ENCODE data around the gene CSH1. TPM values are rescaled to one million over a fixed set of nuclear protein-coding genes. Genes with fewer than 3 reads are reported as not detected.
A peak's percentile ranks its signal among the peaks of the same experiment; 100 is the strongest.
"Not testable (repeated sequence)": the region's sequence is repeated elsewhere in the genome, so short reads cannot be mapped to it uniquely, and the experiment has no call there.

The CSH1 gene
- not detected for total RNA-seq
- long read RNA-seq: 0 reads

- DNase-seq; intact Hi-C loops (cut with DNase I); ATAC-seq: not testable (repeated sequence)
Measured at GRCh38 chr17:63896524-63897354, at the start of gene CSH1. Gene CSH1, minus strand, starts transcription at chr17:63896574. Its CDS starts 63 bp downstream, at chr17:63896511.

GRCh38 chr17:63945784-63946439 is 49.5 kb upstream of the CSH1 start:
- no peak for DNase-seq
- no peak for ATAC-seq
- intact Hi-C loops (cut with DNase I): no loop called here

- ATAC-seq (no peak), DNase-seq (no peak)
- intact Hi-C loops (cut with DNase I): no loop called here
Measured at GRCh38 chr17:63944736-63945499, 48.5 kb upstream of the CSH1 start.

- DNase-seq (no peak), ATAC-seq (no peak)
- intact Hi-C loops (cut with DNase I): no loop called here
Measured at GRCh38 chr17:63943745-63944144, 47.4 kb upstream of the CSH1 start.

- ATAC-seq: no peak
- DNase-seq: no peak
- intact Hi-C loops (cut with DNase I): no loop called here
Measured at GRCh38 chr17:63942309-63942985, 46.1 kb upstream of the CSH1 start.

- no peak for DNase-seq
Measured at GRCh38 chr17:63941751-63942150, 45.4 kb upstream of the CSH1 start.

GRCh38 chr17:63941162-63941561 is 44.8 kb upstream of the CSH1 start:
- DNase-seq: no peak

More at GRCh38 chr17:63941751-63942150, 45.4 kb upstream of the CSH1 start:
- no peak for ATAC-seq
- intact Hi-C loops (cut with DNase I): no loop called here

GRCh38 chr17:63940584-63940983 is 44.2 kb upstream of the CSH1 start:
- ATAC-seq (no peak), DNase-seq (no peak)
- intact Hi-C loops (cut with DNase I): no loop called here

More at GRCh38 chr17:63941162-63941561, 44.8 kb upstream of the CSH1 start:
- ATAC-seq: no peak
- intact Hi-C loops (cut with DNase I): no loop called here

GRCh38 chr17:63939884-63940283 is 43.5 kb upstream of the CSH1 start:
- DNase-seq (no peak), ATAC-seq (no peak)
- intact Hi-C loops (cut with DNase I): no loop called here

- intact Hi-C loops (cut with DNase I): no loop called here
- DNase-seq (no peak), ATAC-seq (no peak)
Measured at GRCh38 chr17:63939401-63939800, 43.0 kb upstream of the CSH1 start.

GRCh38 chr17:63937920-63938319 is 41.5 kb upstream of the CSH1 start:
- intact Hi-C loops (cut with DNase I): no loop called here
- no peak for DNase-seq
- no peak for ATAC-seq

- intact Hi-C loops (cut with DNase I): no loop called here
- DNase-seq (no peak), ATAC-seq (no peak)
Measured at GRCh38 chr17:63937319-63937718, 40.9 kb upstream of the CSH1 start.

GRCh38 chr17:63934183-63935112 is 38.1 kb upstream of the CSH1 start:
- DNase-seq (no peak), ATAC-seq (no peak)
- intact Hi-C loops (cut with DNase I): no loop called here

- ATAC-seq: no peak
- intact Hi-C loops (cut with DNase I): no loop called here
- DNase-seq: no peak
Measured at GRCh38 chr17:63933598-63933997, 37.2 kb upstream of the CSH1 start.

- intact Hi-C loops (cut with DNase I): no loop called here
- ATAC-seq: no peak
- no peak for DNase-seq
Measured at GRCh38 chr17:63932721-63933120, 36.3 kb upstream of the CSH1 start.

- intact Hi-C loops (cut with DNase I): no loop called here
- DNase-seq (no peak), ATAC-seq (no peak)
Measured at GRCh38 chr17:63931981-63932561, 35.7 kb upstream of the CSH1 start, which contains the start of gene CD79B. Gene CD79B, minus strand, starts transcription at chr17:63932331. Its CDS starts 70 bp downstream, at chr17:63932261.

GRCh38 chr17:63930951-63931575 is 34.7 kb upstream of the CSH1 start:
- intact Hi-C loops (cut with DNase I): no loop called here
- DNase-seq: peak; percentile 88
- peak; percentile 82 to 89 for ATAC-seq

Data from left cardiac atrium (tissue), 4 donors.